ENCODE data around the gene TRIM37.

Gene TRIM37

DNA sequence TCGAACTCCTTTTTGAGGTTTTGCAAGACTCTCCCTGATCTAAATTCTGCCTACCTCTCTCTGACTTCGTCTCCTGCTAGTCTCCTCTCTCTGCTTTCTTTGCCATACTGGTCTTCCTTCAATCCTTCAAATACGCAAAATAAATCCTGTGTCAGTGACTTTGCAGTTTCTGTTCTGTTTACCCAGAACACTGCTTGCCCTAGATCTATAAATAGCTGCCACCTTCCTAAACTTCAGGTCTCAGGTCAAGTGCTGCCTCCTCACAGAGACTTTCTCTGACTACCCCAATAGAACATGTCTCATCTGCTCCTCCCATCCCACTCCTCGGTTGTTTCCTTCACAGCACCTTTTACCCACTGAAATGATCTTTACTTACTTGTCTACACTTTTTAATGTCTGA, 78.9 kb downstream of the TRIM37 start:
- DNase-seq: no peak

- no peak for DNase-seq
These were observed 80.3 kb downstream of the TRIM37 start for GRCh38 chr17:59026176-59026939.

- DNase-seq: no peak
These were observed 81.8 kb downstream of the TRIM37 start for GRCh38 chr17:59024916-59025315.

- DNase-seq: no peak
These were observed 88.7 kb downstream of the TRIM37 start for GRCh38 chr17:59018019-59018418.

GRCh38 chr17:59011975-59012374, 94.7 kb downstream of the TRIM37 start:
- no peak for DNase-seq

DNA sequence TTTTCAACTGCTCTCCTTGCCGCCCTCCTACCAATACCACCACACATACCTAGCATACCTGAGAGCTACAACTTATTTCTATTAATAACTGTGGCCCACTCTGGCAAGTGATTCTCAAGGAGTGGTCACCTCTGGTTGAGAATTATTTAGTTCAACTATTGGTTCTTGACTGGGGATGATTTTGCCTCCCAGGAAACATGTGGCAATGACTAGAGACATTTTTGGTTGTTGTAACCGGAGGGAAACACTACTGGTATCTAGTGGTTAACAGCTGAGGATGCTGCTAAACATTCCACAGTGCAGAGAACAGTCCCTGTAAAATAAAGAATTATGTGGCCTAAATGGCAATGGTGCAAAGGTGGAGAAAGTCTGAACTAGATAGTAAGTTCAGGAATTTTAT, 96.7 kb downstream of the TRIM37 start:
- DNase-seq: no peak

DNA sequence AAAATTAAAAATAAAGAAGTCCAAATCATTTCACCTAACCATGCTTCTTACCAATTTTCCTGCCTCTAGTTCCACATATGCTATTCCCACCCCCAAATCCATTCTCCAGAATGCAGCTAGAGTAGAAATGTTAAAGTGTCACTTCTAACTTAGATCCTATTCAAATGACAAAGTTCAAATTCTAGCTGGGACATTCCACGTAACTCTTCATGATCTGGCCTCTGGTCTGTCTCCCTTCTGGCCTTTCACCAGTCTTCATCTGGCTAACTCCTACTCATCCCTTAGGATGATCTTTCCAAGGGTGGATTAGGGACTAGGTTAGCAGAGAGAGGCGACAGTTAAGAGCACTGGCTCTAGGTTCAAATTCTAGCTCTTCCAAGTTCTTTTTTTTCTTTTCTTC, 97.9 kb downstream of the TRIM37 start:
- no peak for DNase-seq

- DNase-seq: peak; percentile 10
These were observed 98.7 kb downstream of the TRIM37 start for GRCh38 chr17:59007995-59008394.

GRCh38 chr17:59004338-59005111, 102.2 kb downstream of the TRIM37 start:
- DNase-seq: peak; percentile 76

DNA sequence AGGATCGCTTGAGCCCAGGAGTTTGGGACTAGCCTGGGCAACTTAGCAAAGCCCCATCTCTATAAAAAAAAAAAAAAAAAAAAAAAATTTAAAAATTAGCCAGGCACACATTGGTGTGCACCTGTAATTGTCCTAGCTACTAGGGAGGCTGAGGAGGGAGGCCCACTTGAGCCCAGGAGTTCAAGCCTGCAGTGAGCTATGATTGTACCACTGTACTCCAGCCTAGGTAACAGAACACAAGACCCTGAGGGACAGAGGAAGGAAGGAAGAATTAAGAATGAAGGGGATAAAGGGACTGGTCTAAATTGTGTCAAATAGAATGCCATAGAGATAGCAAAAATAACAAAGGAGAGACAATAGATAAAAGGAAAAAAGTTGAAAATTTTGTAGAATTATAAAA, 102.8 kb downstream of the TRIM37 start:
- DNase-seq: no peak

GRCh38 chr17:59002848-59003247, 103.8 kb downstream of the TRIM37 start:
- no peak for DNase-seq

- no peak for DNase-seq
These were observed 104.6 kb downstream of the TRIM37 start for GRCh38 chr17:59002126-59002525.

DNA sequence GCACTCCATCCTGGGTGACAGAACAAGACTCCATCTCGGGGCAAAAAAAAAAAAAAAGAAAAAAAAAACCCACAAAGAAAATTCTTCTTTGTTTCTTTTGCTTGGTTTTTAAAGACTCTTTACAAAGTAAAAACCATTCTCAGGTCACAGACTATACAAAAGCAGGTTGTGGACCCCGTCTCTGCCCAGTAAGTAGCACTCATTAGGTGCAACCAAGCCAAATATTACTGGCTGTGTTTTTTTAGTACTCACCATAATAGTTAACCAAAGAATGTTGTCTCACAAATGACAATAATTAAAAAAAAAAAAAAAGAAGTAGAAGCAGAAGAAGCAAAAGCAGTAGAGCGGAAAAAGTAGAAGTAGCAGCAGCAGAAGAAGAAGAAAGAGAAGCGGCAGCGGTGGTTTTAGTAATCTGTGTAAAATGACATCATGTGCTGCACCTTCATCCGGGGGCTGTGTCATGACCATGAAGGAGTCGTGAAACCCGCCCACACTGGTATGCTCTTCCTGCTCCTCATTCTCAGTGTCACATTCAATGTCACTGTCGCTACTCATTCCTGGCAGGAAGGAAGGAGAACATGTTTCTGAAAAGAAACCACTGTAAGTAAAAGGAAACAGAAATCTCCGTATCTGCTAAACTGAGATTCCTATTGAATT, 105.4 kb downstream of the TRIM37 start:
- DNase-seq: no peak

DNA sequence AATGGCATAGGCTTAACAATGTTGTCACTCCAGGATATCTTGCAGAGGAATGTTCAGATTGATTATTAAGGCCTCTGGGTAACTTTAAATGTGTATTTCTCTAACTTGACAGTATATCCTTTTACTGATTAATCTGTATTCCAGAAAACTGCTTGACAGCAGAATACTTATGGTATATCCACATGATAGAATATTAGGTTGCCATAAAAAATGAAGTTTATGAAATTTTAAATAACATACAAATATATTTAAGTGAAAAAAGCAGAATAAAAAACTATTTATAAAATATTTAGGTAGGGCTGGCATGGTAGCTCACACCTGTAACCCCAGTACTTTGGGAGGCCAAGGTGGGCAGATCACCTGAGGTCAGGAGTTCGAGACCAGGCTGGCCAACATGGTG, 106.7 kb downstream of the TRIM37 start:
- no peak for DNase-seq

DNA sequence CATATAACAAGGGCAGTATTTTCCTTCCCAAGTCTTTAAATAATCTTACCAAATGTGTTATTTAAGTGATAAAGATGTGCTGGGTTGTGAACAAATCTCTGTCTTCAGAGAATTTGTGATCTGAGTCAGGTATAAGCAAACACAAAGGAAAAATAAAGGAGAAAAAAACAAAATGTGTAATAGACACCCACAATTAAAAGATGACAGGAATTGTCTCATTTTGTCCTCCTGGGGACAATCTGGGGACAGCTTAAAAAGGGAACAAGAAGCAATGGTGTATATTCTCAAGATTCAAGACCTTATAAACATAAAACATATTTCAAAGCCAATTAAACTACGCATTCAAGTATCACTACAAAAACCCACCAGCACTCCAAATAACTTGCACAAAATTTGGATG, 107.2 kb downstream of the TRIM37 start:
- DNase-seq: no peak

- no peak for DNase-seq
These were observed 107.8 kb downstream of the TRIM37 start for GRCh38 chr17:58998871-58999270.

GRCh38 chr17:58997756-58998553, 108.7 kb downstream of the TRIM37 start:
- no peak for DNase-seq

DNA sequence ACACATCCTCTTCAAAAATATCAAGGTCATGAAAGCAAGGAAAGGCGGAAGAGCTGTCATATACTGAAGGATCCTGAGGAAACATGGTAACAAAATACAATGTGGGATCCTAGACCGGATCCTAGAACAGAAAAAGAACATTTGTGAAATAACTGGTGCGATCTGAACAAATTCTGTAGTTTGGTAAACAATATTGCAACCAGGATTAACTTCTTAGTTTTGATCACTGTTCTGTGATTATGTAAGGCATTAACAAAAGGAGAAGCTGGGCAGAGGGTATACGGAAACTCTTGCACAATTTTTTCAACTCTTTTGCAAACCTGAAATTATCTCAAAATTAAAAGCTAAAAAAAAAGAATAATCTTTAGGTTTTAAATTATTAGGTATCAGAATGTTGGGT, 109.7 kb downstream of the TRIM37 start:
- DNase-seq: no peak

GRCh38 chr17:58995247-58995940, 111.3 kb downstream of the TRIM37 start:
- no peak for DNase-seq

GRCh38 chr17:58993311-58993710, 113.4 kb downstream of the TRIM37 start:
- DNase-seq: no peak

DNA sequence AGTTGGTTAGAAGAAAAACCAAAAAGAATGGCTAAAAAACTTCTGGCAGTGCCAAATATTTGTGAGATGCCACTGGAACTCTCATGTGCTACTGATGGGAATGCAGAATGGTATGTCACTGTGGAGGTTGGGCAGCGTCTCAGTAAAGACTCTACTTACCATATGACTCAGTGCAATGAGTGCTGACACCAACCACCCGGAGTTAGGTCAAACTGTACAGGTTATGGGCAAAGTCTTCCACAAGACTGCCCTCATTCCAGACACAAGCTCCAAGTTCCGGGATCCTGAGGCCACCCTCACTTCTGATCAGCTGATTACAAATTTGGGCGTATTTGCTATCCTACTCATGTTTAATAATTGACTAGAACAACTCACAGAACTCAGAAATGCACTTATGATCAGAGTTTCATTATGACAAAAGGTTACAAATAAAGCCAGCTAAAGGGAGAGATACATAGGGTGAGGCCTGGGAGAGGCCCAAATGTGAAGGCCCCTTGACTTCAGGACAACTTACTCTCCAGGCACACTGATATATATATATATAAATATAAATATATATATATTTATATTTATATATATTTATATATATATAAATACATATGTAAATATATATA, 114.9 kb downstream of the TRIM37 start:
- DNase-seq: no peak

GRCh38 chr17:58989629-58990028, 117.1 kb downstream of the TRIM37 start:
- DNase-seq: no peak

Data from NCI-H82 (cell line).